ENCODE measurements around the gene ZMYND11.

DNA sequence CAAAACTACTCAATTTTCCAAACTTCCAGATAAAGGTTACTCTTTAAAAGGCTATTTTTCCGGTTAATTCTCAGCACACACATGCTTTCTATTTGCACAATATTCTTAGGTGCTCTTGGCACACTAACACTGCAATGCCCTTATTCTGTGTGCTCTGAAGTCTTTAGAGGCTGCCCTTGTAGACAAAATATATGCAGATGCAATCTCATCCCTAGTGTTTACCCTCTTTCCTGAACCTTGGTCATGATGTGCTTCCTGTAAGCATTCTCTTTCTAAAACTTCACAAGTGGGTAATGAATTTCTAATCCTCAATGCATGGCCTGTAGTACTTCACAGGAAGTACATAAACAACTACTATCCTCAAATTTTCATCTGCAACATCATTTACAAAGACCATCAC, 45.1 kb upstream of the ZMYND11 start:
- TF ChIP-seq POLR2A (IDR thresholded peaks at IDR 0.05) (no peak), CTCF (IDR thresholded peaks at IDR 0.05) (no peak)
